Nucleus accumbens (tissue), 56 donors: ENCODE results near the gene EGLN3.

ENCODE experiments used
- DNase-seq, 56 donors: peaks; one replicate each; lab custom pipeline; 2025; lab: John Stamatoyannopoulos, UW

Gene EGLN3

GRCh38 chr14:33880330-33880729 lies 70.5 kb downstream of the EGLN3 start:
- no peak for DNase-seq

GRCh38 chr14:33879684-33880286 lies 71.1 kb downstream of the EGLN3 start:
- no peak for DNase-seq

- no peak for DNase-seq
Measured at GRCh38 chr14:33876274-33876673, 74.6 kb downstream of the EGLN3 start.
